ENCODE measurements around the gene CES3. TPM values are rescaled to one million over a fixed set of nuclear protein-coding genes. Genes with fewer than 3 reads are reported as not detected.

CES3 gene
- total RNA-seq, 1 donor from 2014 or later = 4.1 TPM

DNA sequence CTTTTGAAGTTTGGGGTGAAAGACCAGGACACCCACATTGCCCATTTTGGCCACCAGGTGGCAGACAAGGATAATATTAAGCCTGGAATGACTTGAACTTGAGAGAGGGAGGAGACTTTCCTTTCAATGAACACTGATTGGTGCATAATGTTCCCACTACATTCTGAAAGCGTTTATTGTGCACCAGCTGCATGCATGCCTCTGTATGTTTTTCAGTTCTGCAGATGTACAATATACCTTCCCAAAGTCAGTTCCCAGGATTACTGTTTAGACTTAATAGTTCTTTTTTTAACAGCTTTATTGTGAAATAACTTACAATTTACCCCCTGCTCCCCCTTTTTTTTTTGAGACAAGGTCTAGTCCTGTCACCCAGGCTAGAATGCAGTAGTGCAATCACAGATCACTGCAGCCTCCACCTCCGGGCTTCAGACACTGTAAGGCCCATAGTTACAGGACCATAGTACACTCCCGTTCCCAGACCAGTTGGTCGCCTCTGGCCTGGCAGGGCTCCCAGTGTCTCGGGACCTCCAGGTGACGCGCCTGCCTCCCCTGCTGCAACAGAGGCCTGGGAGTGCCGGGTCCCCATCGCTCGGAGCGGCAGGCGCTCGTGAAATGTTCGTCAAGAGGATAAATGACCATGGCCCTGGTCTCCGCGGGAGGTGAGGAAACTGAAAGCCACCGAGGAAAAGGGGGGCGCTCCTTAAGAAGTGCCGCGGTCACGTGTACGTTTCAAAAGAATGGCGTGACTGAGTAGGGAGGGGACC is 13.6 kb upstream of the CES3 start:
- peaks cover 6% of the 10 kb centered on the region for H3K9me3 Mint-ChIP-seq (ENCODE audit: unreplicated experiment)
- DNase-seq = peak; percentile 83
- peaks cover 4% of the 10 kb centered on the region for H3K27me3 Mint-ChIP-seq (ENCODE audit: unreplicated experiment)
- no peak overlapping the region for H3K27ac Mint-ChIP-seq (ENCODE audit: unreplicated experiment)
- peak; percentile 96 for TF ChIP-seq CTCF (IDR thresholded peaks at IDR 0.05; ENCODE audit: partially characterized antibody, unreplicated experiment)
- H3K4me3 Mint-ChIP-seq (ENCODE audit: unreplicated experiment) = peak overlapping the region; percentile 76
- H3K4me1 Mint-ChIP-seq (ENCODE audit: low read depth, unreplicated experiment) = peaks cover 8% of the 10 kb centered on the region
- no peaks in the 10 kb centered on the region for H3K36me3 Mint-ChIP-seq (ENCODE audit: unreplicated experiment)

GRCh38 chr16:66948134-66948836 is 12.8 kb upstream of the CES3 start:
- Mint-ChIP-seq H3K4me3 (ENCODE audit: unreplicated experiment) (peak overlapping the region; percentile 76), H3K9me3 (ENCODE audit: unreplicated experiment) (peaks cover 6% of the 10 kb centered on the region), H3K27me3 (ENCODE audit: unreplicated experiment) (peaks cover 4% of the 10 kb centered on the region), H3K4me1 (ENCODE audit: low read depth, unreplicated experiment) (peaks cover 11% of the 10 kb centered on the region), H3K27ac (ENCODE audit: unreplicated experiment) (no peak overlapping the region), H3K36me3 (ENCODE audit: unreplicated experiment) (no peaks in the 10 kb centered on the region)
- DNase-seq = no peak
- TF ChIP-seq CTCF (IDR thresholded peaks at IDR 0.05; ENCODE audit: partially characterized antibody, unreplicated experiment) = no peak

DNA sequence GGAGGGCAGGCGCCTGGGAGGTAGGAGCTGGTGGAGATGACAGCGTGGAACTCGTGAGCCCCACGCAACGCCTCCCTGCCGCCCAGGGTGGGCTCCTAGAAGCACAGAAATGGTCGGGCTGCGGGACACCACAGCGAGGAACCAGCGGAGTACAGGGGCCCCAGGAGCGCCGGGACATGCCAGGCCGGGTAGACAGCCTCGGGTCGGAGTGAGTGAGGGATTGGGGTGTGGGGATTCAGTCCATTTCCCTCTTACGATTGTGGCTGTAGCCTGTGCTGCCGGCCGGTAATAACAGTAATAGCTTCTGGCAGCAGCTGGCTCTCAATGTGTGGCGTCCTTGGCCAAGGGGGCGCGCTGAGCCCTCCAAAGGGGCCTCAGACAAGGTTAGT is 12.2 kb upstream of the CES3 start:
- Mint-ChIP-seq H3K27ac (ENCODE audit: unreplicated experiment) (no peak overlapping the region), H3K9me3 (ENCODE audit: unreplicated experiment) (peaks cover 6% of the 10 kb centered on the region), H3K4me1 (ENCODE audit: low read depth, unreplicated experiment) (peaks cover 11% of the 10 kb centered on the region), H3K27me3 (ENCODE audit: unreplicated experiment) (peaks cover 4% of the 10 kb centered on the region), H3K4me3 (ENCODE audit: unreplicated experiment) (peak overlapping the region; percentile 76), H3K36me3 (ENCODE audit: unreplicated experiment) (no peaks in the 10 kb centered on the region)
- no peak for DNase-seq
- TF ChIP-seq CTCF (IDR thresholded peaks at IDR 0.05; ENCODE audit: partially characterized antibody, unreplicated experiment) = no peak

DNA sequence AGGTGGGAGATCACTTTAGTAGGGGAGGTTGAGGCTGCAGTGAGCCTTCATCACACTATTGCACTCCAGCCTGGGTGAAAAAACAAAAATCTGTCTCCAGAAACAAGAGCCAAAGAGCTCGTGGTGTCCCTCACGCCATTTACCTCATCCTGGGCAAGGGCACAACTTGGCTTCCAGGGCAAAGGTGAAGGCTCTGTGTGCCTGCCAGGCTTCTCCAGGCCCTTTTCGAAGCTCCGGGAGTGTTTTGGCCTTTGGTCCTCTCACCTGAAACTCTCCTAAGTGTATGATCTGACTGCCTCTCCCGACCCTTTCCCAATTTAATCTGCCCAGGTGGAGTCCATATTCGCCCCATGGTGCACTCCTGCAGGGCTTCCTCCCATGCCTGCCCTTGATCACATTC is 11.6 kb upstream of the CES3 start:
- TF ChIP-seq CTCF (IDR thresholded peaks at IDR 0.05; ENCODE audit: partially characterized antibody, unreplicated experiment) = no peak
- peaks cover 11% of the 10 kb centered on the region for H3K4me1 Mint-ChIP-seq (ENCODE audit: low read depth, unreplicated experiment)
- peaks cover 4% of the 10 kb centered on the region for H3K27me3 Mint-ChIP-seq (ENCODE audit: unreplicated experiment)
- no peak overlapping the region for H3K4me3 Mint-ChIP-seq (ENCODE audit: unreplicated experiment)
- H3K36me3 Mint-ChIP-seq (ENCODE audit: unreplicated experiment) = no peaks in the 10 kb centered on the region
- DNase-seq = no peak
- peaks cover 6% of the 10 kb centered on the region for H3K9me3 Mint-ChIP-seq (ENCODE audit: unreplicated experiment)
- no peak overlapping the region for H3K27ac Mint-ChIP-seq (ENCODE audit: unreplicated experiment)

GRCh38 chr16:66950437-66950836 is 10.6 kb upstream of the CES3 start:
- DNase-seq = no peak
- Mint-ChIP-seq H3K4me1 (ENCODE audit: low read depth, unreplicated experiment) (peaks cover 11% of the 10 kb centered on the region), H3K27ac (ENCODE audit: unreplicated experiment) (no peak overlapping the region), H3K9me3 (ENCODE audit: unreplicated experiment) (peaks cover 6% of the 10 kb centered on the region), H3K36me3 (ENCODE audit: unreplicated experiment) (no peaks in the 10 kb centered on the region), H3K4me3 (ENCODE audit: unreplicated experiment) (no peak overlapping the region), H3K27me3 (ENCODE audit: unreplicated experiment) (peaks cover 5% of the 10 kb centered on the region)
- no peak for TF ChIP-seq CTCF (IDR thresholded peaks at IDR 0.05; ENCODE audit: partially characterized antibody, unreplicated experiment)

All from glutamatergic neuron (in vitro differentiated cells).